Hematopoietic multipotent progenitor cell treated with erythropoietin and hydrocortisone succinate and interleukin-3 and kit ligand, for 15 days (in vitro differentiated cells): ENCODE results near the gene PRXL2A.

Experiments used
- DNase-seq: peaks from one replicate; pipeline ENCODE4 v3.0.0-alpha.2; 2015; ENCODE audit warnings: low spot score

PRXL2A gene

DNA sequence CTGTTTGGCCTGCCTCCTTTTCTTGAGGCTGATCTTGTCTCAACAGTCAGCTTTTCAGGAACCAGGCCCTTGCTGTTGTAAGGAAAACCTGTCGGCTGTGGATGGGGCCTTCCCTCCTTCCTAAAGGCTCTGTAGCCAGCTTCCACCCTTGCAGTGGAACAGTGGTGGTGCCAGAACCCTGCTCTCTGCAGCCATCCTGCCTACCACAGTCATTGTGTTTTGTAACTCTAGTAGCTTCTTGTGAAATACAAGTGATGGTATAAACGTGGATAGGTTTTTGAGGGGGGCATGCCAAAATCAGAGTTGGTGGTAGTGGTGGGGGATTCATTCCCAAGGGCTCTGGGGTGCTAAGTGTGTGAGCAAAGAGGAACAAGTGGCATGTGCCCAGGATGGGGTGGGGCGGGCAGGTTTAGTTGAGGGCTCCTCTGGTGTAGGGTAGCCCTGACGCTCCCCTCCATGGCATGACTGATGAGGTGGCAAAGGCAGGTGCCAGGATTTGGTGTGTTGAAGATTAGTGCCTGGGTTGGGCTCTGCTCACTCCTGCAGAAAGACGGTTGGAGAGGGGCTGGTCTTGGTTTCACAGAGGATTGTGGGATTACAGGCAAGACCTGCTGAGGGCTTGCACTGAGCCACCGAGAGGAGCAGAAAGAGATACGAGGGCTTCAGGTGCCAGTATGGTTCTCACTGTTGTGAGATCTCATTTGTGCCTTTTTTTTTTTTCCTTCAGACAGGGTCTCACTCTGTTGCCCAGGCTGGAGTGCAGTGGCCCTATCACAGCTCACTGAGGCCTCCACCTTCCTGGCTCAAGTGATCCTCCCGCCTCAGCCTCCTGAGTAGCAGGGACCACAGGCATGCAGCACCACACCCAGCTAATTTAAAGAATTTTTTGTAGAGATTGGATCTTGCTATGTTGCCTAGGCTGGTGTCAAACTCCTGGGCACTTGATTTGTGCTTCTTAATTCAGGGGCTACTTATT, 53.1 kb downstream of the PRXL2A start:
- no peak for DNase-seq

DNA sequence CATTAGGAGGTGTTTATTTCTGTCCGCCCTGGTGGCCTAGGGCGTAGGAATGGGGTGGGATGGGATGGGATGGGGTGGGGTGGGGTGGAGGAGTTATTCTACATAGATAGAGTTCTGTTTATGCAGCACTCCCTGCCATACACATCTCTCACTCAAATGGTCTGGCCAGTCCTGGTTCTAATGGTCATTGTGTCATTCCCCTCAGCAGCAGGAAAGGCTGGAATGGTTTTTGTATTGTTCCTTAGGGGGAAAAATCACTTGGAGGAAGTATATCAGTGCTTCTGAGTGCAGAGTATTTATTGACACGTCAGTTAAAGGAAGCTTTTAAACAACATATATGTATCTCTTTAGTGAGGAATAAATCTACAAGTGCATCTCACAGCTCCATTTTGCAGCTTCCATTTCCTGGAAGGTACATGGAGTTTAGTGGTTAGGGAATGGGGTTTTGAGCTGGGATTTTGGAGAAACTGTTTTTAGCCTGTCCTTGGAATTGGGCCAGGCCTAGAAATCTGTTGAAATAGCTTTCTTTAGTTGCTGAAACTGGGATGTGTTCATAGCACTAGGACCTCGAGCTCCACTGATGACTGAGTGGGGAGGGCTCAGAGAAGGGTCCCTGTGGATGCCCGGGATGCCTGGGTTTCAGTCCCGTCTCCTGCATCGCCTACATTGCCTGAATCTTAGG, 54.1 kb downstream of the PRXL2A start:
- no peak for DNase-seq

DNA sequence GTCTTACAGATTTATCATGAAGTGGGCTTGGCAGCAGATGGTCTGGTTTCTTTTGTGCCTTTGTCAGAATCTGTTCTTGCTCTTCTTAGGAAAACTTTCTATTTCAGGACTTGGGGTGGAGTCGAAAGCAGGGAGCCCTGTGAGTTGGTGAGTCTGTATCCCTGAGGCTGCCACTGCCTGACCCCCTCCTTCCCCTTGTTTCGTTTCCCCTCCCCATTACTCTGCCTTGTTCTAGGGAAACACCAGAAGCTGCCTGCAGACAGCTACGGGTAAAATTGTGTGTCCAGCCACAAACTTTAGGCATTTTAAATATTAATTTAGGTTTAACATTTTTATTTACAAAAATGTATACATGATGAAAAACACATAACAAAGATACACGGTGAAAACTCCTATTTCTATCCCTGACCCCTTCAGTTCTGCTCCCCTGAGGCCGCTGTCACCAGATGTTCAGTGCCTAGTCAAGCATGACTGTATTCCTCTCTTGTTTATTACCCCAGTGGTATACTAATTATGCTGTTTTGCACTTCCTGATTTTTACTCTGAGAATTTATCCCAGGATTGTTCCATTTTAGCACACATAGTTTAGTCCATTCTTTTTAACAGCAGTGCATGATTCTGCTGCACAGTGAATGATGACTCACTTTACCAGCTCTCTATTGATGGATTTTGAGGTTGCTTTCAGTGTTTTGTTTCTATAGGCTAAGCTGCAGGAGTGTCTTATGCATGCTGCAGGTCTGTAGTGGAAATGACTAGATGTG, 54.8 kb downstream of the PRXL2A start:
- no peak for DNase-seq

DNA sequence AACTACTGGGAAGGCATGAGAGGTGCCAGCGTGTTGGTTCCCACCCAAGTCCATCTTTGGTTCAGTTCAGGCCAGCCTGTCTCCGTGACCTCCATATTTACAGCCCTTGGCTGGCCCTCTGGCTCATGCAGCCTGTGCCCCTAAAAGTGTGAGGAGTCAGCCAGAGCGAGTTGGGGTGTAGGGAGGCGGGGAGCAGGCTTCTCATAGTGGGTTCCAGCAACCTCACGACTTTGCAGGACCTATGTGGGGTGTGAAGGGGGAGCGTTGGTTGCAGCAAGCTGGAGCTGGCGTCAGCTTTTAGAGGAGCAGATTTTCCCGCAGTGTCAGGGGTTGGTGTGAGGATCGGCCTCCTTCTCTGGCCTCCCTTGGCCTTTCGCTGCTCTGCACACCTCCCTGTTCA, 55.5 kb downstream of the PRXL2A start:
- DNase-seq = no peak

DNA sequence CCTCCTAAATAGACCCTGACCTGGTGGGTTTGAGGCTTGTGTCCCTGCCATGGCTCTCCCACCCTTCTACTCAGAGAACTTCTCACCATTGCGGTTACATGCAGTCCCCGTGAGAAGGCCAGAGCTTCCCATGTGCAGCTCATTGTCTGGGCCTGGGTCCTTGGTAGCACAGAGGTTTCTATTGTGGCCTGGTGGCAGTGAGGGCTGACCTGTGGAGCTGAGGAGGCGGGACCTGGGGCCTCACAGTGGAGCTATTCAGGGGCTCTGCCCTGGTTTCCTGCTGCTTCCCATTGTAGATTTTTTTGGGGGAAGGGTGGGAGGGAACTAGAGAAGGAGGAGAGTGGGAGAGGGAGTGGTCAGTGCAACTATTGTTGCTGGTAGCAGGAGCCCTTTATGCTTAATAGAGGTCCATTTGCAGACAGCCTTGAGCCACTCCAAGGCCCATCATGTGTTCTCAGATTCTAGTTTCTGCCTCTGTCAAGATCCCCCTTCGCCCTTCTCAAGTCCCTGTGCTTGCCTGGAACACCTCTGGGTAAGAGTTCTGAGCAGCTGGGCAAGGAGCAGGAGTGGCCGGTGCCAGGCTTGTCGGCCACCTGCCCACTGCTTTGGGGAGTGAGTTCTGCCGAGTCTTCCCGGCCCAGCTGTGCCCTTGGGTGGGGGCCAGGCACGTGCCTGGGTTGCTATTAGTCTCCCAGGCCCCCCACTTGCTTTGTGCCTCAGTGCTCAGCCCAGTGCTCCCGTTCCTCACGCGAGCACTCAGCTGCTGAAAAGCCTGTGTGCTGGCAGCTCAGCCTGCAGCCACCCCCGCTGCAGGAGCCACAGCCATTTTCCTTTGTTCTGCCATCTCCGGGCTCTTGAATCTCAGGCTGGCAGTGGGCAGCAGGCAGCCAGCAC, 56.5 kb downstream of the PRXL2A start:
- no peak for DNase-seq

DNA sequence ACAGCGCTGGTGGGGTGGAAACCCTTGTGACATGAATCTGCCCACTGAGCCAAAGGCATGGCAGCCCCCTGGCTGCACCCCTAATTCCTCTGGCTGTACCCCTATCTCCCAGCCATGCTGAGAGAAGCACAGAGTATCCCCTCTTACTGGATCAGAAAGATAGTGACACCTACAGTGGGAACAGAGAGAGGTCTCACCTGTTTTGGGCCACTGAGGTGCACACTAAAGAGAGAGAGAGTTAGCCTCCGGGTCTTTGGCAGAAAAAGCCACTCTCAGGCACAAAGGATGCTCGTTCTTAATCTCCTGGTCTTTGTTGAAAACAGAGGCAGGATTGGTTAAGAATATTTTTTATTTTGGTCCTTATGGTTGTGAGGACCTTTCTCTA, 57.1 kb downstream of the PRXL2A start:
- no peak for DNase-seq

DNA sequence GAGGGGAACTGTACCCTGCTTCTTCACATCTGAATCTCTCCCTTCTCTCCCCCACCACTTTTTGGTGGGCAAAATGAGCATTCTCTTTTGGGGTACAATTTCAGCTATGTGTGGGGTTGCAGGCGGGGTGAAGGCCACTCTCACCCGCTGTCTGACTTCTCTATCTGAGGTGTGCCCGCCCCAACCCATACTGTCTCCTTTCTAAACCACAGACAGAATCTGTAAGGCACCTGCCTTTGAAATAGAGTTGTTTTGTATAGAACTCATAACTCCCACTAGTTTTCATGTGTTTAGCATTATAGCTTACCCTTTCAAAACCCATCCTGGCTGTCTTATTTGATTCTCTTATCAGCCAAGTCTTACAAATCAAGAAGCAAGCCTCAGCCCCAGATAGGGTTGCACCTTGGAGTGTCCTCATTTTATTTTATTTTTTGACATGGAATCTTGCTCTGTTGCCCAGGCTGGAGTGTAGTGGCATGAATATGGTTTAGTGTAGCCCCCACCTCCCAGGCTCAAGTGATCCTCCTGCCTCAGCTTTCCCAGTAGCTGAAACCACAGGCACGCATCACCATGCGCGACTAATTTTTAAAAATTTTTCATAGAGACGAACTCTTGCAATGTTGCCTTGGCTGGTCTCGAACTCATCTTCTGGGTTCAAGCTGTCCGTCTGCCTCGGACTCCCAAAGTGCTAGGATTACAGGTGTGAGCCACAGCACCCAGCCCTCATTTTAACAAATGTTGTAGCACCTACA, 57.7 kb downstream of the PRXL2A start:
- DNase-seq = no peak

DNA sequence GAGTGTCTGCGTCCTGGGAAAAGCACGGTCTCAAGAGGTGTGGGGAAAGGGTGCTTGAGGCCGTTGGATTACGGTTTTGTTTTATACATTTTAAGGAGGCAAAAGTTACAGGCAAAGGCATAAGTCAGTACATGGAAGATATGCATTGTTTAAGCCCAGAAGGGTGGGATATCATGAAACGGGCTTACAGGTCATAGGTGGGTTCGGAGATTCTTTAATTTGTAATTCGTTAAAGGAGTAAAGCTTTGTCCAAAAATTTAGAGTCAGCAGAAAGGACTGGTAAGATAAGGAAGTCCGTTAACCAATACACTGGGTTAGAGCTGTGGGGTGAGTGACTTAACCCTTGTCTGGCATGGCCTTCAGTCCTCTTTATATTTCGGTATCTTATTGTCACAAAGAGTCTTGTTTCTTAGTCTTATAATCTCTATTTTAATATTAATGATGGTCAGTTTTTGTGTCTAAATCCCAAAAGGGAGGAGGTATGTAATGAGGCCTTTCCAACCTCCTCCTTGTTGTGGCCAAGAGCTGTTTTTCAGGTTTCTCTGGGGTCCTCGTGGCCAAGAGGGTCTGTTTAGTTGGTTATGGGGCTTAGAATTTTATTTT, 58.5 kb downstream of the PRXL2A start:
- peak; percentile 48 for DNase-seq

DNA sequence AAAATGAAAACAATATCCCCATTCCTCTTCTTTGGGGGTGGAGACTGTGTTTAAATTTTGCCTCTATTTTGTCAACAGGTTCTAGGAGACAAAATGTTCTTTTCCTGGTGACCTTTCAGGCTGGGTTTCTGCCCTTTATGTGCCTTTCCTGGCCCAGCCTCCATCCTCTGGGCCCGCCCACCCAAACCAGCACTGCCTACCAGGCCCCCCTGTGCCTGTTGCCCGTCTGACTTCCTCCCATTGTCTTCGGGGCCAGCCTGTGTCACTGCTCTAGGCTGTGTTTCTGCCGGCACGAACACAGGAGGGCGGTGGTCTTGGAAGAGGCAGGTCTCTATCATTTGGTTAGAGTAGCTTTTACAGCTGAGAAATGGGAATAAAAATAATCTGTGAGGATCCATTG, 59.7 kb downstream of the PRXL2A start:
- no peak for DNase-seq

DNA sequence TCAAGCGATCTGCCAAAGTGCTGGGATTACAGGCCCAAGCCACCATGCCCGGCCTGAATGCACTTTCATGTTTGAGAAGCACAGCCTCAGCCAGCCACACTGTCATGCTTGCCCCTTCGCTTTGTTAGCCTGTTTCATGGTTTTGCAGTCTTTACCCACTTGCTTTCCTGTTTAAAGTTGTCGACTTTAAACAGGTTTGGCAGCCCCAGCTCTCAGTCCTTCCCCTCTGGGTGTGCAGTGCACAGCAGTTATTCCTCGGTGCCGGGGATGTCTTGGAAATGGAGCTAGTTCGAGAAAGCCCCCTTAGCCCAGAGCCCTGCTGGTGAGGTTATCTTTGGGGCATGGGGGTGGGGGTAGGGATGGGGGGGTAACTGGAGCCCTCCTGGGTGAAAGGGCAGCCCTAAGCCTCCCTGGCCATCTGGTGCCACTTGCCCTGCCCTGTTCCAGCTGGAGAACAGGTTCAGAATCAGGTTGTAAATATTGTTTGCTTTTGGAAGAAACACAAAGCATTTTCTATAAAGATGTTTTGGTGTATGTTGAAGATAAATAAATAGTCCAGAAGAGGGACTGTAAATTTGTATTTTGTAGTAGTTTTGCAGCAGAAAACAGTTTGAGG, 60.6 kb downstream of the PRXL2A start:
- DNase-seq = no peak

DNA sequence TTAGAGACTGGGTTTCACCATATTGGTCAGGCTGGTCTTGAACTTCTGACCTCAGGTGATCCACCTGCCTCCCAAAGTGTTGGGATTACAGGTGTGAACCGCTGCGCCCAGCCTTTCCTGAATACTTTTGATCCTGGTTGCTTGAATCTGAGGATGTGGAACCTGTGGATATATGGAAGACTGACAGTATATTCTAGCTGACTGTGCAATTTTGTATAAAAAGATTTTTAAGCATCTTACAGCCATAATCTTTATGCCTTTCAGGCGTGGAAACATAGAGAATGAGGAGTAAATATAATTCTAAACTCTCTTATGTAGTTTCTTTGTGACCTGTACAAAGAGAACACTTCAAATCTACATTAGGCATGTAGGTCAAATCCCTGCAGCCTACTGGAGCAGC, 61.9 kb downstream of the PRXL2A start:
- no peak for DNase-seq

DNA sequence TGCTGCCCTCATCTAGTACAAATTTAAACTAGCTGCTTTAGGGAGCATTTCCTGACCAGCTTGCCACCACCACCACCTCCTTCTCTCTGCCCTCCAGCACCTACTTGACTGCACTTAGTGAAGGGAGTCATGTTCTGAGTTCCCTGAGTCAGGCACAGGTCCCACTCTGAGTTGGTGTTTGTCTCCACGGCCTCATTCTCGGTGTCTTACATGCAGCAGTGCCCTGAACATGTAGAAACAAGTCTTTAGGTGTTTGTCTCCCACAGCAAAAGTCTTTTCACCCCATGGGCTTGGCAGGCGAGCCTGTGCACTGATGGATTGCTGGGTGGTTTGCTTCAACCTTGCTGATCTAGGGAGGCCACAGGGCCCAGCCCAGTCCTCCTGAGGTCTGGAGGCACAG, 62.6 kb downstream of the PRXL2A start:
- DNase-seq = no peak

DNA sequence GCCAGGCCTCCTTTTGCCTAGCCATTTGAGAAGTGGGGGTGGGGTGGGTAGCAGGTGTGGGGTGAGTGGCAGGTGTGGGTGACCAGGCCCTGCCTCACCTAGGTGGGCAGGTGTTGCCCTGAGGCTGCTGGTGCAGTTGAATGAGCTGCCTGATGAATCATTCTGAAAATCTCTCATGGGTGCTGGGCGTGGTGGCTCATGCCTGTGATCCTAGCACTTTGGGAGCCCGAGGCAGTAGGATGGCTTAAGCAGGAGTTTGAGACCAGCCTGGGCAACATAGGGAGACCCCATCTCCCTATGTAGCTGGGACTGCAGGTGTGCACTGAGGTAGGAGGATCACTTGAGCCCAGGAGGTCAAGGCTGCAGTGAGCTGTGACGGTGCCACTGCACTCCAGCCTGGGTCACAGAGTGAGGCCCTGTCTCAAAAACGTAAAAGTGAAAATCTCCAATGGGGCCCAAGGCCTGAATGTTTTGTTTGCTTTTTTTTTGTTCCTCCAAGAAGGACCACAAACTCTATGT, 63.4 kb downstream of the PRXL2A start:
- no peak for DNase-seq

DNA sequence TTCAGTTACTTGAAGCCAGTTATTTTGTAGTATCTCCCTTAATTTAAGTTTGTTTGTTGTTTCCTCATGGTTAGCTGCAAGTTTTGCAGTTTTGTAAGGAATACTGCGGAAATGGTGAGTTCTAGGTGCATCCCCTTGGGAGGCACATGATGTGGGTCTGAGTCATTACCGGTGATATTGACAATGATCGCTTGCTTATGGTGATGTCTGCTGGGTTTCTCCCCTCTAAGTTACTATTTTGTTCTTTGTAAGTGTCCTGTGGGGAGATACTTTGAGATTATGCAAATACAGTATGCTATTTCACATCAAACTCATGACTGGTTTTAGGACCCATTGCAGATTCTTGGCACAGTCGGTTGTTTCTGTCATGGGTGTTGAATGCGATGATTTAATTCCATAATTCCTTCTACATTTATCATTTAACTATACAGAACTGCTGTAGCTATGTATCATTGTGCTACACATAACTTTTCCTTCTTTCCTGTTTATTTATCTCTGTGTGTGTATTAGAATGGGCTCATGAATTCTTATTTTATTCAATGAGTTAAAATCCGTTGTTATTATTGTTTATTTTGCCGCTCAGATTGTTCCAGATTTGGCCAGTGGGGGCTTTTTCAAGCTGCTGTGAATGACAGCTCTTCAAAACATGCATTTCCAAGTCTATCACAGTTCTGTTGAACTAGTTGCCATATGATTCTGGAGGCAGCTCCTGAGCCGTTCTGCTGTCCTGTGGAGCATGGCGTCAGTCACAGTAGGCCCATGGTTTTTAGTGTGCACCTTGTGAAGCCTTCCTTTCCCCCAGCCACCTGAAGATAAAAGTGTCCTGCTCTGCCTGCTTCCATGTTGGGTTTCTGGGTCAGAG, 64.1 kb downstream of the PRXL2A start:
- DNase-seq = no peak

DNA sequence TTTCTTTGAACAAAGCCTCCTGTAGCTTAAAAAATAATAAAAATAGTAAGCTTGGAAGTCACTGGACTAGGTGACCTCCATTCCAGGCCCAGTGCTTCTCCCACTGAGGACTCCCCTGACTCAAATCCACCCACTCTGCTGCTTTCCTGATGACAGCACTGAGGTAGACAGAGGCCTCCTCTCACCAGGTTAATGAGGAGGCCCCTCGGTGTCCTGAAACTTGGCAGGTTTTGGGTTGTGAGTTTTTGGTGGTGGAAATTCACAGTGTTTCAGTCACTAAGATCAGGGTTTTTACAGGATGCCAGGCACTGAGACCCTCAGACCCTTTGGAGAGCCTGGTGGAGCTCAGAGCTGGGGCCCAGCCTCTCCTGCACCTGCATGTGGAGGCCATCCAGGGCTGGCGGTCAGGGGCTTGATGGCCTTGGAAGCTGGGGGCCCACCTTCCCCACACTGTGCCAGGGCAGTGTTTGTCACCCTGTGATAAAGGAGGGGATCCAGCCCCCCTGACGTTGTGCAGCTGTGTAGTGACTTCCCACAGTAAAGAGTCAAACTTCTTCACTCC, 64.8 kb downstream of the PRXL2A start:
- no peak for DNase-seq

DNA sequence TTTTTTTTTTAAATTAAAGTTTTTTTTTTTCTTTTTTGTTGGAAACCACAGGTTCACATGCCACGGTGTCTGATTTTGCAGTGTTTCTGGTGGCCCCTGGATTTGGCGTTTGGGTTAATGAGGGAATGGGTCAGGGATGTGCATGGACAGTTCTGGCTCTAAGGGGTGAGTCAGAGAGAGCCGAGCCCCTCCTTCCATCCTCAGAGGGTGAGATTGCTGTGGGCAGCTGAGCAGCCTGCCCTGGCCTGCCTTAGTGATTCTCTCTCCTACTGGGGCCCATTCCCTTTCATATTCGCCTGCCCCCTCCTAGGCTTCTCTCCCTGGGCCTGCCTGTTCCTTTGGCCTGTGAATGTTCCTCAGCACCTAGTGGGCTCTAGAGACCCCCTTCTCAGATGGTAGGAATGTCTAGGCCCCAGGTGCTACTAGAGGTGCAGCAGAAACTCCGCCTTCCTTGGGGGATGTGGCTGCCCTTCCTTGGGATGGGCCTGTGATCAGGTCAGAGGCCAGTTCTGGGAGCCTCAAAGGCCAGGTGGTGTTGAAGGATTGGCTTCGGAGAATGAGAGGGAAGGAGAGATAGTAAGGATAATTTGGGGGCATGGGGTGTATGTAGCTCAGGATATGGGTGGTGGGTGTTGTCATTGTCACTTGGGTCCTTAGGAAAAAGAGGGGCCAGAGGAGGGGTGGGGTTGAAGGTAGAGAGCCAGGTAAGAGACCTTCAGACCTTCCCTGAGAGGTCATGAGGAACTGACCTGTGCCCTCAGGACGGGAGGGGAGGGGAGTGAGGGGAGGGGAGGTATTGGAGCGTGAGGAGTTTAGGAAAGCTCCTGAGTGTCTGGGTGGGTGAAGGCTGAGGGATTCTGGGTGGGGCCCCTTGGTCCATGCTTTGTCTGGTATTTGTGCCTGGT, 65.6 kb downstream of the PRXL2A start:
- DNase-seq = no peak

DNA sequence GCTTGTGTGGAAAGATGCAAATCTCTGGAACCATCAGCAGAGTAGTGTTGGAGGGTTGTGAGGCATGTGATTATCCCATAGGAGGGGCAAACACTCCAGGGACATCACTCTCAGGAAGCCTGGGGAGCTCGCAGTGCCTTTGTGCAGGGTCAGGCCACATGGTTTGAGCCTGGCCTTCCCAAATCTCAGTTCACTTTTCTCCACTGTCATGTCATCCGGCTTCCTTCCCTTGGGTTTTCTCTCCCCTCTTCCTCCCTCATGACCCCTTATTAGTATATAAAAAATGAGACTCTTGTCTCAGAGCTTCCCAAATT, 66.2 kb downstream of the PRXL2A start:
- DNase-seq = no peak

DNA sequence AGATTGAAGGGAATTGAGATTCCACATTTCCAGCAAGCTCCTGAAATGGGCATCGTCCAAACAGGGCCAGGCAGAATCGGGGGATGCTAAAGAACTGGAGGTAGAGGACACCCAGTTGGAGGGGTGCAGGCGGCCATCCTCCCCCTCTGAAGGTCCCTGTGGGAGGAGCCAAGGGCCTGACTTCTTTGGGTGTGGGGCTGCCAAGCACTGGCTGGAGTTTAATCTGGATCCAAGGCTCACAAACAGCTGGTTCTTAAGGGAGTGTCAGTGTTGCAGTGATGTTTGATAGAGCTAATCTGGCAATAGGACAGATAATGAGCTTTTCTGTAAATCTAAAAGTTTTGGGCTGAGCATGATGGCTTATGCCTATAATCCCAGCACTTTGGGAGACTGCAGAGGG, 66.6 kb downstream of the PRXL2A start:
- DNase-seq = no peak
